ENCODE results near the gene WDR83. TPM values are rescaled to one million over a fixed set of nuclear protein-coding genes. Genes with fewer than 3 reads are reported as not detected.
"Not testable (repeated sequence)": the region's sequence is repeated elsewhere in the genome, so short reads cannot be mapped to it uniquely, and the experiment has no call there.

Gene WDR83
- total RNA-seq, 1 donor: 7.3 TPM

GRCh38 chr19:12695096-12695495 lies 28.5 kb downstream of the WDR83 start:
- H3K4me3 ChIP-seq (ENCODE audit: low read depth, low read length): no peak overlapping the region
- no peak for DNase-seq (ENCODE audit: low read depth)

GRCh38 chr19:12695514-12695913 lies 28.9 kb downstream of the WDR83 start:
- DNase-seq (ENCODE audit: low read depth): no peak

More at GRCh38 chr19:12695096-12695495, 28.5 kb downstream of the WDR83 start:
- TF ChIP-seq CTCF (IDR thresholded peaks at IDR 0.05; ENCODE audit: insufficient read depth, low read depth, low read length): no peak

GRCh38 chr19:12695997-12696365 lies 29.4 kb downstream of the WDR83 start:
- TF ChIP-seq CTCF (IDR thresholded peaks at IDR 0.05; ENCODE audit: insufficient read depth, low read depth, low read length): no peak
- peak overlapping the region; percentile 82 for H3K4me3 ChIP-seq (ENCODE audit: low read depth, low read length)
- no peak for DNase-seq (ENCODE audit: low read depth)

More at GRCh38 chr19:12695514-12695913, 28.9 kb downstream of the WDR83 start:
- TF ChIP-seq CTCF (IDR thresholded peaks at IDR 0.05; ENCODE audit: insufficient read depth, low read depth, low read length): no peak
- H3K4me3 ChIP-seq (ENCODE audit: low read depth, low read length): peak overlapping the region; percentile 82

- peak within 1 kb of the TSS; percentile 82 for H3K4me3 ChIP-seq (ENCODE audit: low read depth, low read length)
- no peak for TF ChIP-seq CTCF (IDR thresholded peaks at IDR 0.05; ENCODE audit: insufficient read depth, low read depth, low read length)
- DNase-seq (ENCODE audit: low read depth): peak; percentile 97
Observed at GRCh38 chr19:12696366-12697335, 30.0 kb downstream of the WDR83 start, which contains the start of gene FBXW9. FBXW9 (minus strand) TSS chr19:12696631; CDS start chr19:12696581, 50 bp downstream.

GRCh38 chr19:12697425-12697824 lies 30.8 kb downstream of the WDR83 start:
- DNase-seq (ENCODE audit: low read depth); H3K4me3 ChIP-seq (ENCODE audit: low read depth, low read length): not testable (repeated sequence)

GRCh38 chr19:12698138-12698537 lies 31.5 kb downstream of the WDR83 start:
- TF ChIP-seq CTCF (IDR thresholded peaks at IDR 0.05; ENCODE audit: insufficient read depth, low read depth, low read length): no peak
- DNase-seq (ENCODE audit: low read depth): no peak
- no peak overlapping the region for H3K4me3 ChIP-seq (ENCODE audit: low read depth, low read length)

GRCh38 chr19:12701596-12702282 lies 35.1 kb downstream of the WDR83 start:
- H3K4me3 ChIP-seq (ENCODE audit: low read depth, low read length): no peak overlapping the region
- DNase-seq (ENCODE audit: low read depth): no peak
- no peak for TF ChIP-seq CTCF (IDR thresholded peaks at IDR 0.05; ENCODE audit: insufficient read depth, low read depth, low read length)

All from fibroblast of villous mesenchyme (primary cell).